WTC11 (cell line): Measurements from ENCODE around the gene SPTY2D1. TPM values are rescaled to one million over a fixed set of nuclear protein-coding genes. Genes with fewer than 3 reads are reported as not detected.

ENCODE experiments used
- ATAC-seq: fragments of 200-7000 bp; cut with Tn5 transposase; 2 replicates; pipeline ENCODE4 v1.10.0; 2021; ENCODE audit warnings: mild to moderate bottlenecking, moderate library complexity
- CTCF ChIA-PET: fragments of 300-600 bp; sonication (Branson Sonifier 250); formaldehyde crosslinking; loops from one replicate; lab custom pipeline; 2021; ENCODE audit warnings: antibody characterized with exemption; lab: Charles Lee
- POLR2A ChIA-PET: fragments of 350-600 bp; sonication (Branson Sonifier 250); formaldehyde crosslinking; loops from one replicate; lab custom pipeline; 2021; ENCODE audit warnings: antibody characterized with exemption; lab: Charles Lee
- DNase-seq: peaks from one replicate; pipeline ENCODE4 v3.0.0; 2021; ENCODE audit warnings: low spot score
- H3K27ac Mint-ChIP-seq: 2 replicates; pipeline ENCODE4 v1.8.0; 2021; ENCODE audit warnings: mixed read lengths
- H3K27me3 Mint-ChIP-seq: 2 replicates; pipeline ENCODE4 v1.8.0; 2021; ENCODE audit warnings: low read depth, mild to moderate bottlenecking, moderate library complexity, mixed read lengths
- H3K36me3 Mint-ChIP-seq: 2 replicates; pipeline ENCODE4 v1.8.0; 2021; ENCODE audit warnings: mixed read lengths
- H3K4me1 Mint-ChIP-seq: 2 replicates; pipeline ENCODE4 v1.8.0; 2022; ENCODE audit warnings: mixed read lengths
- H3K4me3 Mint-ChIP-seq: 2 replicates; pipeline ENCODE4 v1.8.0; 2021; ENCODE audit warnings: mild to moderate bottlenecking, moderate library complexity, mixed read lengths
- H3K9me3 Mint-ChIP-seq: 2 replicates; pipeline ENCODE4 v1.8.0; 2021; ENCODE audit warnings: mixed read lengths
- AFF4 ChIP-seq: sonication (generic); formaldehyde crosslinking; IDR thresholded peaks from 2 replicates; pipeline ENCODE4 v1.8.1; 2023; ENCODE audit warnings: mild to moderate bottlenecking, missing genetic modification reagents, borderline replicate concordance
- AR ChIP-seq: fragments of 250-450 bp; sonication (Bioruptor Pico); IDR thresholded peaks from 2 replicates; pipeline ENCODE4 v1.9.0; 2021; ENCODE audit warnings: mild to moderate bottlenecking
- ATF2 ChIP-seq: sonication (generic); formaldehyde crosslinking; IDR thresholded peaks from 2 replicates; pipeline ENCODE4 v1.8.1; 2022; ENCODE audit warnings: low read depth, missing genetic modification reagents, borderline replicate concordance
- CBFB ChIP-seq: sonication (generic); formaldehyde crosslinking; IDR thresholded peaks from 2 replicates; pipeline ENCODE4 v1.8.1; 2022; ENCODE audit warnings: mild to moderate bottlenecking, low read depth, missing genetic modification reagents
- CDX4 ChIP-seq: fragments of 250-450 bp; sonication (Bioruptor Pico); IDR thresholded peaks from 2 replicates; pipeline ENCODE4 v1.9.0; 2021; ENCODE audit warnings: moderate library complexity, mild to moderate bottlenecking, inconsistent platforms, borderline replicate concordance
- EMX1 ChIP-seq: fragments of 250-450 bp; sonication (Bioruptor Pico); IDR thresholded peaks from 2 replicates; pipeline ENCODE4 v1.8.0; 2021; ENCODE audit warnings: mild to moderate bottlenecking
- ERG ChIP-seq: fragments of 250-450 bp; sonication (Bioruptor Pico); IDR thresholded peaks from 2 replicates; pipeline ENCODE4 v1.8.0; 2021; ENCODE audit warnings: mild to moderate bottlenecking
- ESRRA ChIP-seq: sonication (generic); formaldehyde crosslinking; IDR thresholded peaks from 2 replicates; pipeline ENCODE4 v1.8.1; 2022; ENCODE audit warnings: mild to moderate bottlenecking, missing genetic modification reagents, borderline replicate concordance
- IRF1 ChIP-seq: sonication (generic); formaldehyde crosslinking; IDR thresholded peaks from 2 replicates; pipeline ENCODE4 v1.8.0; 2023; ENCODE audit warnings: missing genetic modification reagents
- JUN ChIP-seq: sonication (generic); formaldehyde crosslinking; IDR thresholded peaks from 2 replicates; pipeline ENCODE4 v1.8.0; 2023; ENCODE audit warnings: mild to moderate bottlenecking, missing genetic modification reagents
- MYBL2 ChIP-seq: sonication (generic); formaldehyde crosslinking; IDR thresholded peaks from 2 replicates; pipeline ENCODE4 v1.8.1; 2023; ENCODE audit warnings: mild to moderate bottlenecking, moderate library complexity, missing genetic modification reagents
- NR2C2 ChIP-seq: sonication (generic); formaldehyde crosslinking; IDR thresholded peaks from 2 replicates; pipeline ENCODE4 v1.8.0; 2022; ENCODE audit warnings: mild to moderate bottlenecking, missing genetic modification reagents
- PRRX2 ChIP-seq: fragments of 250-450 bp; sonication (Bioruptor Pico); IDR thresholded peaks from 2 replicates; pipeline ENCODE4 v1.8.0; 2021; ENCODE audit warnings: mild to moderate bottlenecking
- SMAD4 ChIP-seq: sonication (generic); formaldehyde crosslinking; IDR thresholded peaks from 2 replicates; pipeline ENCODE4 v1.8.0; 2022; ENCODE audit warnings: mild to moderate bottlenecking, missing genetic modification reagents
- TEAD1 ChIP-seq: sonication (generic); formaldehyde crosslinking; IDR thresholded peaks from 2 replicates; pipeline ENCODE4 v1.8.0; 2022; ENCODE audit warnings: mild to moderate bottlenecking, missing genetic modification reagents
- ZMAT4 ChIP-seq: fragments of 250-450 bp; sonication (Bioruptor Pico); IDR thresholded peaks from 2 replicates; pipeline ENCODE4 v1.9.0; 2021; ENCODE audit warnings: mild to moderate bottlenecking
- ZNF138 ChIP-seq: sonication (generic); formaldehyde crosslinking; conservative IDR thresholded peaks from 2 replicates; pipeline ENCODE4 v1.8.1; 2022; ENCODE audit warnings: mild to moderate bottlenecking, moderate library complexity, missing genetic modification reagents
- ZSCAN18 ChIP-seq: fragments of 250-450 bp; sonication (Bioruptor Pico); IDR thresholded peaks from 2 replicates; pipeline ENCODE4 v2.1.2; 2022; ENCODE audit warnings: mild to moderate bottlenecking, moderate library complexity
- total RNA-seq: library from RNA; stranded (reverse); gene quantifications from 3 replicates; pipeline ENCODE4 v1.2.3, GENCODE V29; 2021

SPTY2D1 gene
- total RNA-seq, 1 experiment from 2014 or later, result 14.3 TPM

- ATAC-seq (no peak), DNase-seq (no peak)
- POLR2A ChIA-PET, result no interaction called here
- Mint-ChIP-seq H3K36me3 (no peaks in the 10 kb centered on the region), H3K27ac (no peak overlapping the region), H3K4me3 (no peak overlapping the region), H3K4me1 (0 out of 2 replicates have a peak, but pooled peaks cover 2% of the 10 kb centered on the region), H3K9me3 (no peaks in the 10 kb centered on the region), H3K27me3 (no peaks in the 10 kb centered on the region)
- CTCF ChIA-PET, result no interaction called here
- TF ChIP-seq ATF2 (CRISPR knock-in tag) (no peak), CBFB (CRISPR knock-in tag) (no peak), PRRX2 (CRISPR knock-in tag) (no peak), JUN (CRISPR knock-in tag) (no peak), EMX1 (CRISPR knock-in tag) (no peak), ZMAT4 (CRISPR knock-in tag) (no peak), ESRRA (no peak), SMAD4 (CRISPR knock-in tag) (no peak), AFF4 (CRISPR knock-in tag) (no peak), TEAD1 (CRISPR knock-in tag) (no peak), IRF1 (CRISPR knock-in tag) (no peak), NR2C2 (CRISPR knock-in tag) (no peak), ZSCAN18 (CRISPR knock-in tag) (no peak), AR (CRISPR knock-in tag) (no peak), CDX4 (CRISPR knock-in tag) (no peak), ZNF138 (no peak), ERG (CRISPR knock-in tag) (no peak), MYBL2 (no peak)
- TF ChIP-seq, all 79 proteins: peak for 0
These were observed 58.8 kb downstream of the SPTY2D1 start for GRCh38 chr11:18575361-18575760.
